CD4-positive, alpha-beta T cell (primary cell): Measurements from ENCODE around the gene NEGR1. TPM values are rescaled to one million over a fixed set of nuclear protein-coding genes. Genes with fewer than 3 reads are reported as not detected.

ENCODE experiments used
- ATAC-seq: fragments of 200-7000 bp; cut with Tn5 transposase; one replicate; pipeline ENCODE4 v1.10.0; 2022; ENCODE audit warnings: mild to moderate bottlenecking; ENCODE audit not compliant: poor library complexity
- CTCF ChIA-PET: fragments of 350-600 bp; sonication (Branson Sonifier 250); formaldehyde crosslinking; loops from one replicate; lab custom pipeline; 2021; ENCODE audit warnings: antibody characterized with exemption, inconsistent platforms; lab: Charles Lee
- POLR2A ChIA-PET: fragments of 350-600 bp; sonication (Branson Sonifier 250); formaldehyde crosslinking; loops from one replicate; lab custom pipeline; 2021; ENCODE audit warnings: antibody characterized with exemption, inconsistent platforms; lab: Charles Lee
- DNase-seq, 14 experiments: peaks; one replicate each; pipeline ENCODE4 v3.0.0-alpha.2; 2013 to 2020; ENCODE audit warnings: mixed read lengths in 2 of 14
- H3K27ac ChIP-seq, 2 donors: one replicate each; pipeline versions ENCODE4 v1.5.1 to v1.7.0; 2013; ENCODE audit warnings: low read length in 2 of 2, low read depth in 1 of 2, mild to moderate bottlenecking in 1 of 2
- H3K27me3 ChIP-seq, 2 experiments: 1 replicate in 1 of 2; 2 replicates in 1 of 2; pipeline versions ENCODE4 v1.6.1 to v1.7.0; 2013; ENCODE audit warnings: low read length in 2 of 2, control low read depth in 1 of 2, mild to moderate bottlenecking in 1 of 2, moderate library complexity in 1 of 2; ENCODE audit not compliant: insufficient read depth in 2 of 2, control insufficient read depth in 1 of 2
- H3K36me3 ChIP-seq: one replicate; pipeline ENCODE4 v1.6.1; 2013; ENCODE audit warnings: low read length, control low read depth; ENCODE audit not compliant: insufficient read depth
- H3K4me1 ChIP-seq: one replicate; pipeline ENCODE4 v1.6.1; 2013; ENCODE audit warnings: low read length, control low read depth; ENCODE audit not compliant: insufficient read depth
- H3K4me3 ChIP-seq: one replicate; pipeline ENCODE4 v1.5.1; 2013; ENCODE audit warnings: mild to moderate bottlenecking, low read length, moderate library complexity
- H3K9me3 ChIP-seq, 2 experiments: 1 replicate in 1 of 2; 2 replicates in 1 of 2; pipeline versions ENCODE4 v1.6.1 to v1.7.0; 2013; ENCODE audit warnings: low read length in 2 of 2, mild to moderate bottlenecking in 2 of 2, control low read depth in 1 of 2, moderate library complexity in 1 of 2; ENCODE audit not compliant: control insufficient read depth in 1 of 2, insufficient read depth in 1 of 2
- H3K27ac Mint-ChIP-seq: one replicate; pipeline ENCODE4 v1.8.0; 2020; ENCODE audit warnings: mixed read lengths
- H3K27me3 Mint-ChIP-seq: one replicate; pipeline ENCODE4 v1.8.0; 2021; ENCODE audit warnings: mixed read lengths
- H3K36me3 Mint-ChIP-seq: one replicate; pipeline ENCODE4 v1.8.0; 2021; ENCODE audit warnings: low read depth, mixed read lengths
- H3K4me1 Mint-ChIP-seq: one replicate; pipeline ENCODE4 v1.8.0; 2021; ENCODE audit warnings: low read depth, mixed read lengths
- H3K4me3 Mint-ChIP-seq: one replicate; pipeline ENCODE4 v1.8.0; 2020; ENCODE audit warnings: mild to moderate bottlenecking, mixed read lengths
- H3K9me3 Mint-ChIP-seq: one replicate; pipeline ENCODE4 v1.8.0; 2020; ENCODE audit warnings: mixed read lengths
- intact Hi-C, 2 experiments: fragments of 100-400 bp; cut with DNase I in 1 of 2; cut with micrococcal nuclease in 1 of 2; formaldehyde crosslinking; loops; one replicate each; pipeline versions ENCODE4 v1.15.1 to v1.9.0; 2023 to 2025; cut with DNase I, micrococcal nuclease
- total RNA-seq, 174 experiments: library from RNA in 2 of 174; stranded (reverse) in 2 of 174; gene quantifications; one replicate each; pipeline ENCODE4 v1.2.3 and lab custom pipeline; 2021 to 2026
- TF ChIP-seq, protein P1 (sequence below): fragments of 200-600 bp; IDR thresholded peaks from one replicate; pipeline ENCODE4 v1.8.0; 2022; ENCODE audit warnings: antibody characterized with exemption, mild to moderate bottlenecking

The NEGR1 gene
- total RNA-seq, 2 experiments from 2014 or later = 0.03 TPM

DNA sequence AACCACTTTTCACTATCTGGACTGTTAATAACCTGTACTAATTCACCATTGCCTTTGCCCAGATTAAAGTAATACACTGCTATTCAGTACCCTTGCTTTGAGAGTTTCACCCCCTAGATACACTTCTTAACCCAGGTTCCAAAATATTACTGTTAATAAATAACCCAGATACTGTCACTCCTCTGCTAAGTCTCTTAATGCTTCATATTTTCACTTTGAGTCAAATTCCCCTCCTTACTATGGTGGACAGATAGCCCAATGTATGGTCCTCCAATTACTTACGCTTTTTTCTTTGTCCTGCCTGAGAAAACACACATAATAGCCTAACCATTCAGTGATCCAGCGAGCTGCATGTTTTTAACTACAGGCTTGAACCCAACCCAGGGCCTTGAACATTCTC is 152.5 kb downstream of the NEGR1 start:
- Mint-ChIP-seq H3K27ac (no peak overlapping the region), H3K27me3 (no peaks in the 10 kb centered on the region), H3K9me3 (no peaks in the 10 kb centered on the region), H3K4me1 (no peaks in the 10 kb centered on the region), H3K4me3 (no peak overlapping the region), H3K36me3 (no peaks in the 10 kb centered on the region)
- CTCF ChIA-PET = no interaction called here
- Histone ChIP-seq H3K27me3 (no peaks in the 10 kb centered on the region), H3K36me3 (no peaks in the 10 kb centered on the region), H3K9me3 (peaks cover 0 to 8% of the 10 kb centered on the region in 2 experiments), H3K4me3 (no peak overlapping the region), H3K27ac (no peak overlapping the region), H3K4me1 (no peaks in the 10 kb centered on the region)
- ATAC-seq (no peak), DNase-seq (no peak)
- intact Hi-C loops = no loop called here
- POLR2A ChIA-PET = no interaction called here
- TF ChIP-seq, protein P1, sequence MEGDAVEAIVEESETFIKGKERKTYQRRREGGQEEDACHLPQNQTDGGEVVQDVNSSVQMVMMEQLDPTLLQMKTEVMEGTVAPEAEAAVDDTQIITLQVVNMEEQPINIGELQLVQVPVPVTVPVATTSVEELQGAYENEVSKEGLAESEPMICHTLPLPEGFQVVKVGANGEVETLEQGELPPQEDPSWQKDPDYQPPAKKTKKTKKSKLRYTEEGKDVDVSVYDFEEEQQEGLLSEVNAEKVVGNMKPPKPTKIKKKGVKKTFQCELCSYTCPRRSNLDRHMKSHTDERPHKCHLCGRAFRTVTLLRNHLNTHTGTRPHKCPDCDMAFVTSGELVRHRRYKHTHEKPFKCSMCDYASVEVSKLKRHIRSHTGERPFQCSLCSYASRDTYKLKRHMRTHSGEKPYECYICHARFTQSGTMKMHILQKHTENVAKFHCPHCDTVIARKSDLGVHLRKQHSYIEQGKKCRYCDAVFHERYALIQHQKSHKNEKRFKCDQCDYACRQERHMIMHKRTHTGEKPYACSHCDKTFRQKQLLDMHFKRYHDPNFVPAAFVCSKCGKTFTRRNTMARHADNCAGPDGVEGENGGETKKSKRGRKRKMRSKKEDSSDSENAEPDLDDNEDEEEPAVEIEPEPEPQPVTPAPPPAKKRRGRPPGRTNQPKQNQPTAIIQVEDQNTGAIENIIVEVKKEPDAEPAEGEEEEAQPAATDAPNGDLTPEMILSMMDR = no peak

- Histone ChIP-seq H3K36me3 (no peaks in the 10 kb centered on the region), H3K27me3 (no peaks in the 10 kb centered on the region), H3K9me3 (peaks cover 0 to 4% of the 10 kb centered on the region in 2 experiments), H3K27ac (no peak overlapping the region), H3K4me1 (no peaks in the 10 kb centered on the region), H3K4me3 (no peak overlapping the region)
- TF ChIP-seq, protein P1 = no peak
- H3K9me3 Mint-ChIP-seq = no peaks in the 10 kb centered on the region
- ChIA-PET POLR2A (no interaction called here), CTCF (no interaction called here)
- H3K27ac Mint-ChIP-seq = no peak overlapping the region
- H3K4me1 Mint-ChIP-seq = no peaks in the 10 kb centered on the region
- no peaks in the 10 kb centered on the region for H3K36me3 Mint-ChIP-seq
- DNase-seq = no peak
- intact Hi-C loops = no loop called here
- no peak for ATAC-seq
- H3K4me3 Mint-ChIP-seq = no peak overlapping the region
- no peaks in the 10 kb centered on the region for H3K27me3 Mint-ChIP-seq
These were observed 160.0 kb downstream of the NEGR1 start for GRCh38 chr1:72122099-72122880.

DNA sequence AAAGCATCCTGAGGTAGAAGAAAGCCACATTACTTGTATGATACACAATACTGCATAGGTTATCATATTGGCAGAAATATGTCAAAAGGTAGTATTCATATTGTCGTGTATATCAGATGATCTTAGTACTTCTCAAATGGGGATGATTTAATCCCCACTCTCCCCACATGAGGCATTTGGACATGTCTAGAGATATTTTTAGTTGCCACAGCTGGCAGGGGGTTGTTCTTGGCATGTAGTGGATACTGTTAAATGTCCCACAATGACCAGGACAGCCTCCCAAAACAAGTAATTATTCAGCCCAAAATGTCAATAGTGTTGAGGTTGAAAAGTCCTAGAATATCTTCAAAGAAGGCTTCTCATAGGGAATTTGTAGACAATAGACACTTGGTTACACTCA is 162.8 kb downstream of the NEGR1 start:
- no peaks in the 10 kb centered on the region for H3K36me3 ChIP-seq
- H3K9me3 ChIP-seq = no peaks in the 10 kb centered on the region
- no peaks in the 10 kb centered on the region for H3K27me3 ChIP-seq
- H3K9me3 Mint-ChIP-seq = no peaks in the 10 kb centered on the region
- ChIA-PET CTCF (no interaction called here), POLR2A (no interaction called here)
- no peaks in the 10 kb centered on the region for H3K4me1 Mint-ChIP-seq
- intact Hi-C loops = no loop called here
- H3K27ac Mint-ChIP-seq = no peak overlapping the region
- H3K4me1 ChIP-seq = no peaks in the 10 kb centered on the region
- ATAC-seq = no peak
- H3K27me3 Mint-ChIP-seq = no peaks in the 10 kb centered on the region
- no peak overlapping the region for H3K4me3 ChIP-seq
- TF ChIP-seq, protein P1 = no peak
- no peak overlapping the region for H3K27ac ChIP-seq
- no peak for DNase-seq
- H3K36me3 Mint-ChIP-seq = no peaks in the 10 kb centered on the region
- no peak overlapping the region for H3K4me3 Mint-ChIP-seq
